Epithelial cell of esophagus (primary cell): ENCODE measurements around the gene DTX4.
A peak's percentile ranks its signal among the peaks of the same experiment; 100 is the strongest.

Experiments used
- DNase-seq: peaks from one replicate; pipeline ENCODE4 v3.0.0; 2010; ENCODE audit warnings: low read depth
- H3K4me3 ChIP-seq: 2 replicates; pipeline ENCODE4 v1.5.1; 2011; ENCODE audit warnings: mild to moderate bottlenecking, low read length, control low read depth
- CTCF ChIP-seq: IDR thresholded peaks from 2 replicates; pipeline ENCODE4 v1.5.1; 2011; ENCODE audit warnings: low read depth, mild to moderate bottlenecking, low read length, control low read depth, inconsistent platforms; ENCODE audit not compliant: insufficient read depth; ENCODE audit errors: missing control alignments

The DTX4 gene

GRCh38 chr11:59142530-59143507 lies 29.1 kb upstream of the DTX4 start, which contains the start of gene FAM111A:
FAM111A (plus strand) TSS chr11:59142856; CDS start chr11:59148873, 6,017 bp downstream.
- TF ChIP-seq CTCF = peak; percentile 14
- DNase-seq = peak; percentile 97
- peak within 1 kb of the TSS; percentile 75 for H3K4me3 ChIP-seq

GRCh38 chr11:59144096-59144495 lies 27.8 kb upstream of the DTX4 start:
- TF ChIP-seq CTCF = no peak

GRCh38 chr11:59144579-59145345 lies 27.2 kb upstream of the DTX4 start:
- peak; percentile 92 for DNase-seq
- peak overlapping the region; percentile 75 for H3K4me3 ChIP-seq
- TF ChIP-seq CTCF = peak; percentile 24

More at GRCh38 chr11:59144096-59144495, 27.8 kb upstream of the DTX4 start:
- DNase-seq = no peak
- peak overlapping the region; percentile 75 for H3K4me3 ChIP-seq

GRCh38 chr11:59145534-59145933 lies 26.4 kb upstream of the DTX4 start:
- peak; percentile 83 for DNase-seq
- H3K4me3 ChIP-seq = peak overlapping the region; percentile 75
- no peak for TF ChIP-seq CTCF

GRCh38 chr11:59151761-59152160 lies 20.2 kb upstream of the DTX4 start:
- DNase-seq = no peak
- TF ChIP-seq CTCF = no peak
- H3K4me3 ChIP-seq = no peak overlapping the region

- no peak overlapping the region for H3K4me3 ChIP-seq
- no peak for DNase-seq
- TF ChIP-seq CTCF = no peak
These were observed 19.5 kb upstream of the DTX4 start for GRCh38 chr11:59152312-59152951.
